ENCODE data around the gene NSDHL. TPM values are rescaled to one million over a fixed set of nuclear protein-coding genes. Genes with fewer than 3 reads are reported as not detected.

NSDHL gene
- total RNA-seq, 2 donors from 2014 or later, result 5.3 to 23.1 TPM

GRCh38 chrX:152881289-152881688 lies 50.4 kb downstream of the NSDHL start:
- H3K27me3 ChIP-seq (replicated peaks; ENCODE audit: insufficient read depth), result no peaks in the 10 kb centered on the region
- no peak for ATAC-seq (ENCODE audit: insufficient number of reproducible peaks, low FRiP score, low read depth)
- no peaks in the 10 kb centered on the region for H3K9me3 ChIP-seq
- no peak overlapping the region for H3K27ac ChIP-seq
- H3K4me1 ChIP-seq (ENCODE audit: control insufficient read depth in 1 of 2, low read depth in 2 of 2), result no peaks in the 10 kb centered on the region
- DNase-seq (ENCODE audit: low spot score), result no peak
- no peaks in the 10 kb centered on the region for H3K36me3 ChIP-seq
- TF ChIP-seq CTCF (IDR thresholded peaks at IDR 0.05), result no peak
- H3K4me3 ChIP-seq, result no peak overlapping the region

- Histone ChIP-seq H3K36me3 (no peaks in the 10 kb centered on the region), H3K27me3 (replicated peaks; ENCODE audit: insufficient read depth) (no peaks in the 10 kb centered on the region), H3K9me3 (no peaks in the 10 kb centered on the region), H3K27ac (no peak overlapping the region), H3K4me1 (ENCODE audit: control insufficient read depth in 1 of 2, low read depth in 2 of 2) (no peaks in the 10 kb centered on the region), H3K4me3 (no peak overlapping the region)
- ATAC-seq (ENCODE audit: insufficient number of reproducible peaks, low FRiP score, low read depth) (no peak), DNase-seq (ENCODE audit: low spot score) (no peak)
- no peak for TF ChIP-seq CTCF (IDR thresholded peaks at IDR 0.05)
Observed at GRCh38 chrX:152884171-152884570, 53.3 kb downstream of the NSDHL start.

- DNase-seq (ENCODE audit: low spot score) (no peak), ATAC-seq (ENCODE audit: insufficient number of reproducible peaks, low FRiP score, low read depth) (no peak)
- TF ChIP-seq CTCF (IDR thresholded peaks at IDR 0.05), result no peak
- Histone ChIP-seq H3K4me3 (no peak overlapping the region), H3K27ac (no peak overlapping the region), H3K4me1 (ENCODE audit: control insufficient read depth in 1 of 2, low read depth in 2 of 2) (no peaks in the 10 kb centered on the region), H3K9me3 (no peaks in the 10 kb centered on the region), H3K36me3 (no peaks in the 10 kb centered on the region), H3K27me3 (replicated peaks; ENCODE audit: insufficient read depth) (no peaks in the 10 kb centered on the region)
Observed at GRCh38 chrX:152886716-152887115, 55.9 kb downstream of the NSDHL start.

- ATAC-seq (ENCODE audit: insufficient number of reproducible peaks, low FRiP score, low read depth) (no peak), DNase-seq (ENCODE audit: low spot score) (no peak)
- no peak for TF ChIP-seq CTCF (IDR thresholded peaks at IDR 0.05)
- H3K27me3 ChIP-seq (replicated peaks; ENCODE audit: insufficient read depth), result no peaks in the 10 kb centered on the region
- no peaks in the 10 kb centered on the region for H3K4me1 ChIP-seq (ENCODE audit: control insufficient read depth in 1 of 2, low read depth in 2 of 2)
- H3K4me3 ChIP-seq, result no peak overlapping the region
- no peak overlapping the region for H3K27ac ChIP-seq
- H3K36me3 ChIP-seq, result no peaks in the 10 kb centered on the region
- H3K9me3 ChIP-seq, result no peaks in the 10 kb centered on the region
Observed at GRCh38 chrX:152892499-152892898, 61.6 kb downstream of the NSDHL start.

- H3K36me3 ChIP-seq, result no peaks in the 10 kb centered on the region
- DNase-seq (ENCODE audit: low spot score), result no peak
- ATAC-seq (ENCODE audit: insufficient number of reproducible peaks, low FRiP score, low read depth), result no peak
- H3K4me3 ChIP-seq, result no peak overlapping the region
- H3K27ac ChIP-seq, result no peak overlapping the region
- no peak for TF ChIP-seq CTCF (IDR thresholded peaks at IDR 0.05)
- H3K27me3 ChIP-seq (replicated peaks; ENCODE audit: insufficient read depth), result no peaks in the 10 kb centered on the region
- no peaks in the 10 kb centered on the region for H3K4me1 ChIP-seq (ENCODE audit: control insufficient read depth in 1 of 2, low read depth in 2 of 2)
- no peaks in the 10 kb centered on the region for H3K9me3 ChIP-seq
Observed at GRCh38 chrX:152892999-152893891, 62.4 kb downstream of the NSDHL start.

Measured in thoracic aorta (tissue), 2 donors.